Choroid plexus epithelial cell (primary cell): ENCODE data around the gene PEX10.

Experiments used
- DNase-seq: peaks from one replicate; pipeline ENCODE4 v3.0.0-alpha.2; 2010; ENCODE audit warnings: low read depth
- H3K4me3 ChIP-seq: 2 replicates; pipeline ENCODE4 v1.5.1; 2011; ENCODE audit warnings: low read depth, mild to moderate bottlenecking, control low read depth, low read length, moderate library complexity
- TF ChIP-seq, protein P1 (sequence below): conservative IDR thresholded peaks from 2 replicates; pipeline ENCODE4 v1.5.1; 2011; ENCODE audit warnings: low read depth, mild to moderate bottlenecking, control low read depth, inconsistent platforms, low read length, moderate library complexity

Gene PEX10

DNA sequence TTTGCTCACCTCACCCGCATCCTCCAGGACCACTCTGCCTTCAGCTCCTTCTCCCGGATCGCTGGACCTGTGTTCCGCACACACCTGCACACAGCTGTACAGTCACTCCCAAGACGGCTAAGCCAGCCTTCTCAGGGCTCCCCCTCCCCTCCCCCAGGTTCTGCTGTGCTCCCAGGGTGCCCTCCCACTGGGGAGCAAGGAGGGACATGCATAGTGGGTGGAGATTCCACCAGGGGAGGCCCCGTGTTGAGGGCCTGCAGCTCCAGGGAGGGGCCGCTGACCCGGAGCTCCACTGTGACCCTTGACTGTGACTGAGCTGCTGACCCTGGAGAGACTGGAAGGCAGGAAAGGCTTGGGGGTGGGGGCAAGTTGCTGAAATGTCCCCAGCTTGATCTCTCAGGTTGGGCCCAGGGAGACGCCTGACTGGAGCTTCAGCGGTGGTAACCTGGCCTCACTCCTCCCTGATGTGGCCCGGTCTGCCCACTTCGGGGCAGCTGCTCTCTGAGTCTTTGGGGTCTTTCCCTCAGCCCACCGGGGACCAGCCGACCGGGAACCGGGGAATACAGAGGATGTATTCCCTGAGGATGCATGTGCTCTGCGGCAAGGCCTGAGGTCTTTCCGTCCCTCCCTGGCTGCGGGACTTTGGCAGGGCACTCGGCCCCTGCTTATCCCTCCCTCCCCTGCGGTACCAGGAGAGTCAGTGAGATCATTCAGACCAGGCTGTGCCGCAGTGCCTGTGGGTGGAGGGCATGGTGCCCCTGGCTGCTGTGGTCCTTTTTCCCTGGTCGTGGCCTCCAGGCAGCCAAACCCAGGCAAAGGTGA is 35.1 kb upstream of the PEX10 start:
- TF ChIP-seq, protein P1, sequence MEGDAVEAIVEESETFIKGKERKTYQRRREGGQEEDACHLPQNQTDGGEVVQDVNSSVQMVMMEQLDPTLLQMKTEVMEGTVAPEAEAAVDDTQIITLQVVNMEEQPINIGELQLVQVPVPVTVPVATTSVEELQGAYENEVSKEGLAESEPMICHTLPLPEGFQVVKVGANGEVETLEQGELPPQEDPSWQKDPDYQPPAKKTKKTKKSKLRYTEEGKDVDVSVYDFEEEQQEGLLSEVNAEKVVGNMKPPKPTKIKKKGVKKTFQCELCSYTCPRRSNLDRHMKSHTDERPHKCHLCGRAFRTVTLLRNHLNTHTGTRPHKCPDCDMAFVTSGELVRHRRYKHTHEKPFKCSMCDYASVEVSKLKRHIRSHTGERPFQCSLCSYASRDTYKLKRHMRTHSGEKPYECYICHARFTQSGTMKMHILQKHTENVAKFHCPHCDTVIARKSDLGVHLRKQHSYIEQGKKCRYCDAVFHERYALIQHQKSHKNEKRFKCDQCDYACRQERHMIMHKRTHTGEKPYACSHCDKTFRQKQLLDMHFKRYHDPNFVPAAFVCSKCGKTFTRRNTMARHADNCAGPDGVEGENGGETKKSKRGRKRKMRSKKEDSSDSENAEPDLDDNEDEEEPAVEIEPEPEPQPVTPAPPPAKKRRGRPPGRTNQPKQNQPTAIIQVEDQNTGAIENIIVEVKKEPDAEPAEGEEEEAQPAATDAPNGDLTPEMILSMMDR = no peak
- no peak overlapping the region for H3K4me3 ChIP-seq
- DNase-seq = no peak

DNA sequence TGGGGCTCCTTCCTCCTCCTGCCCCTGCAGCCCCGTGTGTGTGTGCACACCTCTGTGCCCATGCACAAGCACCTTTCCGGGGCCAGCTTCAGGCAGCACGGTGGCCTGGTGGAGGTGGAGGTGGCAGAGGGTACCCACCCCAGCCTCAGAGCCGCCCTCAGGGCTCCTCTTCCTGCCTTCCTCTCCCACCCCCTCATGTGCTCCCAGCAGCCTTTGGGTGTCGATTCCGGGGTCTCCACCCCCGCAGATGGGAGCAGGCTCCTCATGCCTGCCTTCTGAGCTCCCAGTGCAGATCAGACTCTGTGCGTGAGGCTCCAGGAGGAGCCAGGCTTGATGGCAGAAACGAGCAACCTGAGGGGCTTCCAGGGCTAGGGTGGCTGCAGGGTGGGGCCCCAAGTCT is 34.5 kb upstream of the PEX10 start:
- no peak overlapping the region for H3K4me3 ChIP-seq
- no peak for DNase-seq
- TF ChIP-seq, protein P1 = no peak

DNA sequence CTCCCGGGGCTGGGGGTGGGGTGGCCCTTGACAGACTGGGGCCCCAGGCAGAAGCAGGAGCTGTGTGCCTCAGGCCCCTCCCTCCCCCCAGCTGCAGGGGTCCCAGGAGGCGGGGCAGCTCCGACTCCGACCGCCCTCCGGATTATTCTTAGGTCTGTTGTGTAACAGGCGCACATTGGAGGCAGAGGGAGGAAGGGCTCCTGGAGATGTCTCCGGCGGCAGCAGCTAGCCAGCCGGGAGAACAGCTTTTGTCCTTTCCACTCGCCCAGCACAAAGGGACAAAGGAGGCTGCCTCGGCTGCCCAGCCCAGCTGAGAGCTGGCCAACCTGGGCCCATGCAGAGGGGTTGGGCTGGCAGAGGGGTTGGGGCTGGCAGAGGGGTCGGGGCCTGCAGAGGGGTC is 34.0 kb upstream of the PEX10 start:
- TF ChIP-seq, protein P1 = no peak
- DNase-seq = peak; percentile 60
- H3K4me3 ChIP-seq = no peak overlapping the region

DNA sequence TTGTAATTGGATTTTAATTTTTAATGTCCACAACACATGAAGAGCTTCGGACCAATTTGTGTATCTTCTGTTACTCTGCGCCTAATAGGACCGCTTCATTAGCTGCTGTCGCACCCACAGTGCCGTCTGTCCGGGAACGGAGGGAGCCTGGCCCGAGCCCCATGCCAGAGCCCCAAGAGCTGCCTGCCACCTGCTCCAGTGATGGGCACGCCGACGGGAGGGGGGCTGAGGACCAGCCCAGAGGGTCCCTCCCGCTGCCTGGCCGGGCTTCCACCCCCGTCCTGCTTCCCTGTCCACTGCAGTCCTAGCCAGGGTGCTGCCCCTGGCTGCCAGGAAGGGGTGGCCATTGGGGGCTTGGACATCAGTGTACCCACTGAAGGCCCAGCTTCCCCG is 33.5 kb upstream of the PEX10 start:
- TF ChIP-seq, protein P1 = no peak
- DNase-seq = no peak
- H3K4me3 ChIP-seq = no peak overlapping the region

DNA sequence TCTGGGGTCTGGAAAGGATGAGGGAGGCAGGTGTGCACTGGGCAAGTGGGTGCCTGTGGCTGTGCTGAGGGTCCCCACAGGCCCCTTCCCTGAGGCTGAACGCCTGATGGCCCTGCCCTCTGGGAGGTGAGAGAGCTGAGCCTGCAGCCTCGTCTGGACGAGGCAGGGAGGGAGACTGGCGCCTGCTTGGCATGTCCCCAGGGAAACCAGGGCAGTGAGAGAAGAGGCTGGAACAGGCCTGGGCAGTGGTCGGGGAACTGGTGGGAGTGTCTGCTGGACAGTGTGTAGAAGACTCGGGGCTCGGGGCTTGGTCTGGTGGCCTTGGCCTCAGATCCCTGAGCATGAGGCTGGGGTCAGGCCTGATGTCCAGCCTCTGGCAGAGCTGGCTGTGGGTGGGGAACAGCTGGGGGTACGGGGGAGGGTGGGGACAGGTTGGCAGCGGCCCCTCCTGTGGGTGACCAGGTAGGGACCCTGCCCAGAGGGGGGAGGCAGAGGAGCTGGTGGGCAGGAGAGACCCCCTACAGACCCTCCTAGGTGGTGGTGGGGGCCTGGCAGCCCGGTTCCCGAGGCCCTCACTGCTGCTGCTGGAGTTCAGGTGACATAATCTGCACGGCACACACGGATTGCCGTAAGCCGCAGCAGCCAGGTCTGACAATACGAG is 32.9 kb upstream of the PEX10 start:
- no peak for DNase-seq
- H3K4me3 ChIP-seq = no peak overlapping the region
- TF ChIP-seq, protein P1 = no peak

DNA sequence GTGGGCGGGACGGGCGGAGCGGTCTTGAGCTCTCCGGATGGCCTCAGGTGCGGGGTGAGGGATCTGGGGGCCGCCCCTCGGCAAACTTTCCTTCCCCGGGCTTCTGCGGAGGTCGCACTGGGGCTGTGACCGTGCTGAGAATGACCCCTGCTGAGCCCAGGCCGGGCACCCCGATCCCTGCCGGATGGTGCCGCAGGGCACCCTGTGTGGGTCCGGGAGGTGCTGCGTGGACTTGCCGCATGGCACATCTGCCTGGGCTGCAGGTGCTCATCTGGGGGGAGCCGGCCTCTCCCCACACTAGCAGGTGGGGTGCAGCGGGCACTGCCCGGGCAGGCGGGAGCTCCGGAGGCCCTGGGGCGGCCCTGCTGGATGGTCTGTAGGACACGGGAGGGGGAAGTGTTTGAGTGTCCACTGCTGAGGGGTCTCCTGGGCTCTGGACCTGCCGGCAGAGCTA is 31.8 kb upstream of the PEX10 start:
- no peak for DNase-seq
- TF ChIP-seq, protein P1 = no peak
- no peak overlapping the region for H3K4me3 ChIP-seq
